Thoracic aorta (tissue), 2 donors: Measurements from ENCODE around the gene UBE4B. TPM values are rescaled to one million over a fixed set of nuclear protein-coding genes. Genes with fewer than 3 reads are reported as not detected.

Experiments used
- ATAC-seq: fragments of 150-250 bp; one replicate; pipeline ENCODE4 v1.8.0; 2017; ENCODE audit warnings: low read depth; ENCODE audit not compliant: insufficient number of reproducible peaks, low FRiP score
- DNase-seq: peaks from one replicate; pipeline ENCODE4 v3.0.0-alpha.2; 2020; ENCODE audit warnings: low spot score
- H3K27ac ChIP-seq, 2 donors: fragments of 200-600 bp; sonication (generic); 1 replicate in 1 of 2; 2 replicates in 1 of 2; pipeline ENCODE4 v1.5.1; 2016; ENCODE audit warnings: mild to moderate bottlenecking in 2 of 2, moderate library complexity in 2 of 2
- H3K27me3 ChIP-seq: fragments of 200-600 bp; sonication (generic); replicated peaks from 2 replicates; pipeline ENCODE4 v1.6.0; 2016; ENCODE audit warnings: mild to moderate bottlenecking; ENCODE audit not compliant: insufficient read depth
- H3K36me3 ChIP-seq: fragments of 200-600 bp; sonication (generic); one replicate; pipeline ENCODE4 v1.5.1; 2016
- H3K4me1 ChIP-seq, 2 donors: fragments of 200-600 bp; sonication (generic); 1 replicate in 1 of 2; 2 replicates in 1 of 2; pipeline versions ENCODE4 v1.5.1 to v1.6.0; 2016; ENCODE audit warnings: low read depth in 2 of 2, mild to moderate bottlenecking in 1 of 2; ENCODE audit not compliant: control insufficient read depth in 1 of 2
- H3K4me3 ChIP-seq: fragments of 200-600 bp; sonication (generic); 2 replicates; pipeline ENCODE4 v1.5.1; 2016; ENCODE audit warnings: mild to moderate bottlenecking
- H3K9me3 ChIP-seq: fragments of 200-600 bp; sonication (generic); 2 replicates; pipeline ENCODE4 v1.5.1; 2016
- total RNA-seq, 2 donors: library from RNA; depleted of rRNA; stranded (reverse); fragments of >200 nt; gene quantifications; one replicate each; pipeline versions ENCODE4 v1.1.0 to v1.2.3, GENCODE V29; 2016
- TF ChIP-seq, protein P1 (sequence below): fragments of 200-600 bp; sonication (generic); IDR thresholded peaks from one replicate; pipeline ENCODE4 v1.5.1; 2019; ENCODE audit warnings: antibody characterized with exemption

The UBE4B gene
- total RNA-seq, 2 donors from 2014 or later: 55.0 to 89.2 TPM

DNA sequence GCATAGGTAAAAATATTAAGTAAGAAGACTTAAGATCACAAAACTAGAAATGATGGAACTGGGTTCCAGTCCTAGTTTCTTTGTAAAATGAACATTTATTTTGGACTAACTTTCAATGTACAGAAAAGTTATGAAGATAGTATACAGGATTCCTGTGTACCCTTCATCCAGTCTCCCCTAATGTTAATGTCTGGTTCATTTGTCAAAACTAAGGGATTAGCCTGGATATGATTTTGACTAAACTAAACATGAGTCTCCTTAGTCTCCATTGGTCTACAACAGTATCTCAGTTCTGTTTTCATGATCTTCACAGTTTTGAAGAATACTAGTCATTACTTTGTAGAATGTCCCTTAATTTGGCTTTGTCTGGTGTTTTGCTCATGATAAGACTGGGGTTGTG lies 54.5 kb downstream of the UBE4B start:
- Histone ChIP-seq H3K9me3 (no peaks in the 10 kb centered on the region), H3K36me3 (no peaks in the 10 kb centered on the region), H3K27ac (no peak overlapping the region), H3K4me3 (no peak overlapping the region), H3K4me1 (peaks cover 4 to 8% of the 10 kb centered on the region in 2 donors), H3K27me3 (no peaks in the 10 kb centered on the region)
- no peak for ATAC-seq
- DNase-seq: no peak
- TF ChIP-seq, protein P1, sequence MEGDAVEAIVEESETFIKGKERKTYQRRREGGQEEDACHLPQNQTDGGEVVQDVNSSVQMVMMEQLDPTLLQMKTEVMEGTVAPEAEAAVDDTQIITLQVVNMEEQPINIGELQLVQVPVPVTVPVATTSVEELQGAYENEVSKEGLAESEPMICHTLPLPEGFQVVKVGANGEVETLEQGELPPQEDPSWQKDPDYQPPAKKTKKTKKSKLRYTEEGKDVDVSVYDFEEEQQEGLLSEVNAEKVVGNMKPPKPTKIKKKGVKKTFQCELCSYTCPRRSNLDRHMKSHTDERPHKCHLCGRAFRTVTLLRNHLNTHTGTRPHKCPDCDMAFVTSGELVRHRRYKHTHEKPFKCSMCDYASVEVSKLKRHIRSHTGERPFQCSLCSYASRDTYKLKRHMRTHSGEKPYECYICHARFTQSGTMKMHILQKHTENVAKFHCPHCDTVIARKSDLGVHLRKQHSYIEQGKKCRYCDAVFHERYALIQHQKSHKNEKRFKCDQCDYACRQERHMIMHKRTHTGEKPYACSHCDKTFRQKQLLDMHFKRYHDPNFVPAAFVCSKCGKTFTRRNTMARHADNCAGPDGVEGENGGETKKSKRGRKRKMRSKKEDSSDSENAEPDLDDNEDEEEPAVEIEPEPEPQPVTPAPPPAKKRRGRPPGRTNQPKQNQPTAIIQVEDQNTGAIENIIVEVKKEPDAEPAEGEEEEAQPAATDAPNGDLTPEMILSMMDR: no peak

DNA sequence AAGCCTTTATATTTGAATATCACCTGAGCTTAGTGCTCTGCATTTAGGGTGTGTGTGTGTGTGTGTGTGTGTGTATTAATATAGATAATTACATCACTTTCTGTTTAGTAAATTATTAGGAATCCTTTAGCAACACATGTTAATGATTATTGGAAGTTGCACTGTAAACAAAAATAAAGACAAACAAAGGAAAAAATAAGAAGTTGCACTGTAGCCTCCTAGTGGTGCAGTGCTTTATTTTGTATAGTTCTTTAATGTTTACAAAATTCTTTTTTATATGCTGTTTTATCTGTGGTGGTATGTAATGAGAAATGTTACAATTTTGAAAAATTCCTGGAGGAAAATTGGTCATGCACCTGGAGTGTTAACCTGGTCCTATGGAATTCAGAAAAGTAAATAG lies 69.2 kb downstream of the UBE4B start:
- no peak for ATAC-seq

DNA sequence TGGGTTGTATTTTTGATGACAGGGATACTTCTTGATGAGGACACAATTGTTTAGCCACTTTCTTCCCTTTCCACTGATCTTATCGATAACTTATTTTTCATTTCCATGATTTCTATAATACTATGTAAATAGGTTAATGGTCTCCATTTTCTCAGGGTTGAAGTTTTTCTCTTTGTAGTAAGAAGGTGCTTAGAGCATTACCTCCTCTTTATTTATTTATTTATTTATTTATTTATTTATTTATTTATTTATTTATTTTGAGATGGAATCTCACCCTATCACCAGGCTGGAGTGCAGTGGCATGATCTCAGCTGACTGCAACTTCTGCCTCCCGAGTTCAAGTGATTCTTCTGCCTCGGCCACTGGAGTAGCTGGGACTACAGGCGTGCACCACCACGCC lies 70.4 kb downstream of the UBE4B start:
- TF ChIP-seq, protein P1: no peak
- no peaks in the 10 kb centered on the region for H3K27me3 ChIP-seq
- H3K27ac ChIP-seq: no peak overlapping the region
- ATAC-seq (no peak), DNase-seq (no peak)
- peaks cover 33% of the 10 kb centered on the region for H3K36me3 ChIP-seq
- no peak overlapping the region for H3K4me3 ChIP-seq
- H3K4me1 ChIP-seq: peaks cover 13 to 41% of the 10 kb centered on the region in 2 donors
- no peaks in the 10 kb centered on the region for H3K9me3 ChIP-seq

More for the DNA sequence above, 69.2 kb downstream of the UBE4B start:
- Histone ChIP-seq H3K36me3 (peaks cover 32% of the 10 kb centered on the region), H3K27ac (no peak overlapping the region), H3K9me3 (no peaks in the 10 kb centered on the region), H3K27me3 (no peaks in the 10 kb centered on the region), H3K4me3 (no peak overlapping the region), H3K4me1 (peaks cover 13 to 28% of the 10 kb centered on the region in 2 donors)
- no peak for DNase-seq
- TF ChIP-seq, protein P1: no peak

DNA sequence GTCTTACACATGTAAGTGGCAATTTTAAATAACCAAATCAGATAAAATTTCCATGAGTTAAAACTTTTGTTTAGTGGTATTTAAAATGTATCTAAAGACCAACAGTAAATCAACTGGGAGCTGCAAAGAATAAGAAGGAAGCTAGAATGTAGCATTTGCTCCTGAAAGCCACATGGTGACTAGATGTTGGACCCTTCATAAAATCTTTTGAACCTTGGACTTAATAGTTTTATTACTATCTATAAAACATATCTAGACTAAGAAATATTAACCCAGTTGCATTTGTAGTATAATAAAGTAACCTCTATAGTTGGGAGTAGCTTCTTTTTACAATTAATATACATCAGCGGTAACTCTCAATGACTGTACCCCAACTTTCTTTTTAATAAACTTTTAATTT lies 72.1 kb downstream of the UBE4B start:
- TF ChIP-seq, protein P1: no peak
- no peak for ATAC-seq
- Histone ChIP-seq H3K36me3 (peaks cover 33% of the 10 kb centered on the region), H3K9me3 (no peaks in the 10 kb centered on the region), H3K27ac (peak overlapping the region in 1 of 2 donors; percentile 79), H3K4me1 (peaks cover 6 to 45% of the 10 kb centered on the region in 2 donors), H3K27me3 (no peaks in the 10 kb centered on the region), H3K4me3 (no peak overlapping the region)
- no peak for DNase-seq

DNA sequence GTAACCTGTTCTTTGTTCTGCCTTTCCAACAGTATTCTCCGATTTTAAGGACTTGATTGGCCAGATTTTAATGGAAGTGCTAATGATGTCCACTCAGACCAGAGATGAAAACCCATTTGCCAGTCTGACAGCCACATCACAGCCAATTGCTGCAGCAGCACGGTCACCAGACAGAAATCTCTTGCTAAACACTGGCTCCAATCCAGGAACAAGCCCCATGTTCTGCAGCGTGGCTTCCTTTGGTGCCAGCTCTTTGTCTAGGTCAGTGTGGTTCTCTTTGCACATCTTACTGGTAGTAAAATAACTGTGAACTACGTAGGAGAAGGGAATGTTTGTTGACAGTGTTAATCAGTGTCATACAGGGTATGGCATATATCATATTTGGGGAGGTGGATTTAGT lies 72.7 kb downstream of the UBE4B start:
- ATAC-seq (no peak), DNase-seq (no peak)
- H3K4me3 ChIP-seq: no peak overlapping the region
- no peaks in the 10 kb centered on the region for H3K9me3 ChIP-seq
- TF ChIP-seq, protein P1: no peak
- peak overlapping the region in 1 of 2 donors; percentile 79 for H3K27ac ChIP-seq
- H3K4me1 ChIP-seq: peaks cover 6 to 48% of the 10 kb centered on the region in 2 donors
- H3K36me3 ChIP-seq: peaks cover 33% of the 10 kb centered on the region
- no peaks in the 10 kb centered on the region for H3K27me3 ChIP-seq
